NCI-H1694 treated with DMSO at 0.1 percent for 48 hours (cell line): ENCODE results near the gene RASGEF1C.
"Not testable (repeated sequence)": the region's sequence is repeated elsewhere in the genome, so short reads cannot be mapped to it uniquely, and the experiment has no call there.

Experiments used
- DNase-seq: peaks from one replicate; lab custom pipeline; 2025; lab: John Stamatoyannopoulos, UW

The RASGEF1C gene

DNA sequence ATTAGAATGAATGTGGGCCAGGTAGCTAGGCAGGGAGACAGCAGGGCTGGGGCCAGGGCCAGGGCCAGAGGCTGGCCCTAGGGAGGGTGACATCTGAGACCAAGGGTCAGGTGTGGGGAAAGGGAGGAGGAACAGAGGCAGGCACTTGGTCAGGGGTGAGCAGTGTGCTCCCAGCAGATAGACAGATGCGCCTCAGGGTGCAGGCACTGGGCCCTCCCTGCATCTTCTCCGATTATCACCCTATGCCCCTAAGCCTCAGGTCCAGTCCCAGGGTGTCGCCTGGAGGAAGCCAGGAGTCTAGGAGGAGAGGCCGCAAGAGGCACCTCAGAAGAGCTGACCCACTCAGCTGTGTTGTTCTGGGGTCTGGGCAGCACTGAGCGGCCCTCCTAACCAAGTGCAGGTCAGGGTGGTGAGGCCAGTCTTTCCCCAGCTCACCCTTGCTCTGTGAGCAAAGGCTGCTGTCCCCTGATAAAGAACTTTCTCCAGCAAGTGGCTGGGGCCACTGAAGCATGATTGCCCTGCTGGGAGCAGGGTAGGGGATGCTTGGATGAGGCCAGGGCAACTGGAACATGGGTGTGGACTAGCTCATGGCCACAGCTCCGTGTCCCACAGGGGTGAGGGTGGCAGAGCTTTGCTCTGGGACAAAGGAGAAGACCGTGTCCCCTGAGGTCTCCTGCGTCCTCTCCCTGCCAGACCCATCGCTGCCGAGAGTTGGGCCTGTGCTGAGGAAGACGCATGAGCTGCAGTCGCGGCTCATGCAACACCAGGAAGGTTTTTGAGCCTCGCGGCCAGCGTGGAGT lies 2.1 kb upstream of the RASGEF1C start:
- no peak for DNase-seq

DNA sequence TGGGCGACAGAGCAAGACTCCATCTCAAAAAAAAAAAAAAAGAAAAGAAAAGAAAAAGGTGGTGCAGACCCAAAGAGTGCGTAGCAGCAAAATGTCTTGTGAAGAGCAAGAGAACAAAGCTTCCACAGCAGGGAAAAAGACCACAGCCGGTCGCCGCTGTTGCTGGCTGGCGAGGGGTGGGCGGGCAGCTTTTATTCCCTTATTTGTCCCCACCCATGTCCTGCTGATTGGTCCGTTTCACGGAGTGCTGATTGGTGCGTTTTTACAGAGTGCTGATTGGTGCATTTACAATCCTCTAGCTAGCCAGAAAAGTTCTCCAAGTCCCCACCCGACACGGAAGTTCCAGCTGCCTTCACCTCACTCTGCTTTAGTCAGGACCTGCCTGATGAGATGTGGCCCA lies 1.1 kb upstream of the RASGEF1C start:
- not testable (repeated sequence) for DNase-seq

DNA sequence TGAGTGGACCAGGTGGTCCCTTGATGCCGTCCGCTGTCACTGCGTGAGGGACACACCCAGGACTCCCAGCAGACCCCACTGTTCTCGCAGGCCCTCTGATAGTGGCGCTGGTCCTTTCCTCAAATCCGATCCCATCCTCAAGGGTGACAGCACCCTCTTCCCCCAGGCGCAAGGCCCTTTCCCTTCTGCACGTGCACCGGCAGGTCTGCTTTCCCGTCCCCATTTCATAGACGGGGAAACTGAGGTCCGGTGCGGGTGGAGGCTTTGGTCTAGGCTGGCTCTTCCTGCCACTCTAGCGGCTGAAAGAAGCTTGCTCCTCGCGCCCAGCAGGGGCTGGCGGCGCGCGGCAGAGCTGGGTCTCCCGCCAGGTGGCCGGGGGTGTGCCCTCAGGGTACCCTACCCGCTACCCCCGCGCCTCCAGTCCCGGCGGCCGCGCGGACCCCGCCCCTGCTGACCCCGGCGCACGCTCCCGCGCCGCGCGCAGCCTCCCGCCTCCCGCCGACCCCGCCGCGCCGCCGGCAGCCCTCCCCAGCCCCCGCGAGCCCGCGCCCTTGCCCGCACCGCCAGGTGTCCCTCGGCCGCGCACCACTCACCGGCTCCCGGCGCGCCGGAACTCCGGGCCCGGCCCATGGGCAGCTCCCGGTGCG lies 453 bp downstream of the RASGEF1C start:
- no peak for DNase-seq

DNA sequence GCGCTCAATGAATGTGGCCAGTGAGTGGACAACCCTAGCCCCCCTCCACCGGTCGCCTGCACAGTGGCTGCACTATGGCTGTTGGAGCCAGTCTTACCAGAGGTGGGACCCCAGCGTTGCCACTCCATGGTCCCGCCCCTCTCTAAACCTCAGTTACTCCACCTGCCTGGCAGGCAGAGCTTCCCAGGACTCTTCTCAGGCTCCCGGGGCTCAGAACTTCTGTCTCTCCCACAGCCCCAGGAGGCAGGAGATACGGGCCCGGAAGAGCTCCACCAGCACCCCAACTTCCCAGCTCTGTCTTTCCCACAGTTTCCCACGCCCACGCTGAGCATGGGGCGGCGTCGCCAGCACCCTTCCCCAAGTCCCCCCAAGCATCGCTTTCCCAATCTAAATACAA lies 975 bp downstream of the RASGEF1C start:
- DNase-seq = no peak

DNA sequence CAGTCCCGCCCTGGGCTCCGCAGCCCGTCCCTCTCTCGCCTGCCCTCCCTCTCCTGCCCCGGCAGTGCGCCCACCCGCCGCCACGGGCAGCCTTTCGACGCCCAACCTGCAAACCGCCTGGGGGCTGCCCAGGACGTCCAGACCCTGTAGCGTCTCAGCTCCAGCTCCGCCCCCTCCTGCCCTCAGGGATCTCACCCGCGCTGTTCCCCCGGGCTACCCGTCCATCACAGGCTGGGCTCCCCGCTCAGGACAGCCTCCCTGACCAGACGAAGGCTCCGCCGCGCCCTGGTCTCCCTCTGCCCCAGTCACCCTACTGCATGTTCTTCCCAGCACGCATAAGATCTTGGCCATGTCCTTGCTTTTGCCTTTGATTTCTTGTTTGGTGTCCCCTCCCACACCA lies 1.4 kb downstream of the RASGEF1C start:
- no peak for DNase-seq

DNA sequence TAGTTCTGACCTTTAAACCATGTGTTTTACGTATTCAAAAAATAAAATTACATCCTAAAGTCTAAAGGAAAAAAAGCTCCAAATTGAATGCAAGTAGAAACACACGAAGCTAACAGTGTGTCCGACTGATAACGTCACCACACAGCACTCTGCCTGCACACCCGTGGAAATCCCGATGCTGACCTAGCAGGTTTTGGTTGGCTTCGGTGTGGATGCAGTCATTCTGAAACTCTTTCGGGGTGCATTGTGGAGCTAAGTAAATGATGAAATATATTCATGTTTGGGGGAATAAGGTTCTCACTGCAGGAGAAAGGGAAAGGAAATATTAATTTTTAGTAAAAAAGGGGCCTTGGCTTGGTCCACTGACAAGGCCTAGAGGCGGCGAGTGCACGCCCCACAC lies 2.0 kb downstream of the RASGEF1C start:
- no peak for DNase-seq

DNA sequence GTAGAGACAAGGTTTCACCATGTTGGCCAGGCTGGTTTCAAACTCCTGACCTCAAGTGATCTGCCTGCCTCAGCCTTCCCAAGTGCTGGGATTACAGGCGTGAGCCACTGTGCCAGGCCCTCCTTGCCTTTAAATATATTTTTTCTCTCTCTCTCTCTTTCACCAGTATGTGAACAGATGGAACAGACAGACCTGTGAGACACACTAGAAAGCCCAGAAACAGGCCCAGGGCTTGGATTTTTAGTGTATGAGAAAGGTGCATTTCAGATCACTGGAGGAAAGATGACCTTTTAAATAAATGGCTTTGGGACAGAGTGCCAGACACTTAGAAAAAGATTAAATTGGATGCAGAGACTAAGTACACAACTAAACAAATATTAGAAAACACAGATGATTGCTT lies 3.1 kb downstream of the RASGEF1C start:
- peak; percentile 24 for DNase-seq

DNA sequence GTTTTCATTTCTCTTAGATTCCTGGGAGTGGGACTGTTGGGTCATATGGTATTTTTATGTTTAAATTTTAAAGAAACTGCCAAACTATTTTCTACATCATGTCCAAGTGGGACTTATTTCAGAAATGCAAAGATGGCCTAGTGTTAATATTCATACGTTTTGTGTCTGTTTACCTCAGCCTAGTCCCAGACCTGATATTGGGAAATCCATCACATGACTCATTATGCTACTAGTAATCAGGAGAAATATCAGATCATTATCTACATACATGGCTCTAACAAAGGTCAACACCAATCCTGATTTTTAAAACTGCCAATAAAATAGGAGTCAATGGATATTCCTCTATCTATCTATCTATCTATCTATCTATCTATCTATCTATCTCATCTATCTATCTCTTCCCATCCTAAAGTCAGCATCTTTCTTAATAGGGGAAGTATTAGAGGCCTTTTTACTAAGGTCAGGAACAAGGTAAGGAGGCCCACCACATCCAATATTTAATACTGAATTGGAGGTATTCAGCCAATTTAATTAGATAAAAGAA lies 4.7 kb downstream of the RASGEF1C start:
- DNase-seq = no peak

DNA sequence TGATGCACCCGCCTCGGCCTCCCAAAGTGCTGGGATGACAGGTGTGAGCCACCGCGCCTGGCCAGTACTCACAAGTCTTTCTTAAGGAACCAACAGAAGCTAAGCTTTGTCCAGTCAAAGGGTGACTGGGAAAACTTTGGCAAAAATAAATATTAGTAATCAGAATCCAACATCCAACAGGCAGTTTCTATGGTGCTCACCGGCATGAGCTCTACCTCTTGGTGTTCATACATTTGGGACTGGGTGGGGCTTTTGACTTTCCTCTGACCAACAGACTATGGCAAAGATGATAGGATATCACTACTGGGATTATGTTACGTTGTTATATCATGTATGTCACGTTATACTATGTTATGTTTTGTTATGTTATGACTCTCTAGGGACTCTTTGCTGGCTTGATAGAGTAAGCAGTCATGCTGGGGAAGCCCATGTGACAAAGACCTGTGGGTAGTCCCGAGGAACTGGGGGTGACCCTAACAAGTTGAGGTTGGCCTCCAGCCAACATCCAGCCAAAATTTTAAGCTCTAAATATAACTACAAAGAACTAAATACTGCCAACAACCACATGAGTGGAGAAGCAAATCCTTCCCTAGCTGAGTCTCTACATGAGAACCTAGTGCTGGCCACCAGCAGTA lies 6.0 kb downstream of the RASGEF1C start:
- DNase-seq = no peak

DNA sequence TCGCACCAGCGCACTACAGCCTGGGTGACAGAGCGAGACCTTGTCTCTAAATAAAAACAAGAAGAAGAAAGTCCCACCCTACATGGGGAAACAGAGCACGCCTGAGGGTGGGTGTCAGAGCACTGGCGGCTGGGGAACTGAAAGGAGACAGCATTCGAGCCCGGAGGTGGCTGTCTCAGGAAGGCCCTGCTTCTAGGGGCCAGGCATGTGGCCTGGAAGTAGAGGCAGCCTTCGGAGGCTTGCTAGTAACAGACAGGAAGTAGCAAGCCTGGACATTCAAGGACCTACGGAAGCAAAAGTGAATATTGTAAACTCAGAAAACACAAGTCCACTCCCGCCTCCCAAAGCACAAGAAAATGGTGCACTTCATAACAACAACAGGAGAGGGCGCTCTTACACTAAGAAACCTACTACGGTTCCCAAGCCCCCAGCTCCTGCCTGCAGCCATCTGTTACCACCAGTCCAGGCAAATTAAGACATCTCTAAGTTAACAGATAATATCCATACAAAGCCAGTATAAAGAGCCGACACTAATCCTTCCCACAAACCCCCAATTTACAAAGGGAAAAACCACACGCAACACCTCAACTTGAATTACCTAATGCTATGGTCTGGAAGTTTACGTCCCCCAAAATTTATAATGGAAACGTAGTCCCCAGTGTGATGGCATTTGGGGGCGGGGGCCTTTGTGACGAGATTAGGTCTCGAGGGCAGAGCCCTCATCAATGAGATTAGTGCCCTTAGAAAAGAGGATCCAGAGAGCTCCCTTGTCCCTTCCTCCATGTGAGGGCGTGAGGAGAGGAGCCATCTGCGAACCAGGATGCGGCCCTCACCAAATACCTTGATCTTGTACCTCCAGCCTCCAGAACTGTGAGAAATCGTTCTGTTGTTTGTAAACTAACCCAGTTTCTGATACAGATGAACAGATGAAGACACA lies 7.7 kb downstream of the RASGEF1C start:
- DNase-seq = peak; percentile 12

DNA sequence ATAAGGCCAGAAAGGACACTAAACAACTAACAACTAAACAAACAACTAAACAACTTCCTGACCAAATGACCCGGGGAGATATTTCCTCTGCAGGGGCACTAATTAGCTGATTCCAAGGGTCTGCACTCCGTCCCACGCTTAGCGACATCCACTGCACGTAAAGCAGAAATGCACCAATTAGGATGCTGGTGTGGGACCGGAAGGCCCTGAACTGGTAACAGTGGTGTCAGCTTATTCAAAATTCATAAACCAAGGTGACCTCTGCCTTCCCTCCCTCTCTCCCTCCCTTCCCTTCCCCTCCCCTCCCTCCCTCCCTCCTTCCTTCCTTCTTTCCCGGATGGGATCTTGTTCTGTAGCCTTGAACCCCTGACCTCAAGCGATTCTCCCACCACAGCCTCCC lies 9.6 kb downstream of the RASGEF1C start:
- no peak for DNase-seq

DNA sequence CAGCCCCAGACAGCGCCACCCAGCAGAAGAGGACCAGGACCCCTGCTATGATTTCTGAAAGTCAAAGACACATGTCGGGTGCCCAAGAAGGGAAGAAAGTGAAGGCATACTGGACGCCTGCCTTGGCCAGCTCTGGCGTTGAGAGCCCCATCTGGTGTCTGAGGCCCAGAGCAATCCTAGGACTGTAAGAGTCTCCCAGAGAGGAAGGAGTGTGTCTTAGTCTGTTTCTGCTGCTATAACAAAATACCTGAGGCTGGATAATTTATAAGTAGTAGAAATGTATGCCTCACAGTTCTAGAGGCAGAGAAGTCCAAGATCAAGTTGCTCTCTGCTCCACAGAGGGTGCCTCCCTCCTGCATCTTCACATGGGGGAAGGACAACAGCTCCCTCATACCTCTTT lies 10.8 kb downstream of the RASGEF1C start:
- DNase-seq = no peak

DNA sequence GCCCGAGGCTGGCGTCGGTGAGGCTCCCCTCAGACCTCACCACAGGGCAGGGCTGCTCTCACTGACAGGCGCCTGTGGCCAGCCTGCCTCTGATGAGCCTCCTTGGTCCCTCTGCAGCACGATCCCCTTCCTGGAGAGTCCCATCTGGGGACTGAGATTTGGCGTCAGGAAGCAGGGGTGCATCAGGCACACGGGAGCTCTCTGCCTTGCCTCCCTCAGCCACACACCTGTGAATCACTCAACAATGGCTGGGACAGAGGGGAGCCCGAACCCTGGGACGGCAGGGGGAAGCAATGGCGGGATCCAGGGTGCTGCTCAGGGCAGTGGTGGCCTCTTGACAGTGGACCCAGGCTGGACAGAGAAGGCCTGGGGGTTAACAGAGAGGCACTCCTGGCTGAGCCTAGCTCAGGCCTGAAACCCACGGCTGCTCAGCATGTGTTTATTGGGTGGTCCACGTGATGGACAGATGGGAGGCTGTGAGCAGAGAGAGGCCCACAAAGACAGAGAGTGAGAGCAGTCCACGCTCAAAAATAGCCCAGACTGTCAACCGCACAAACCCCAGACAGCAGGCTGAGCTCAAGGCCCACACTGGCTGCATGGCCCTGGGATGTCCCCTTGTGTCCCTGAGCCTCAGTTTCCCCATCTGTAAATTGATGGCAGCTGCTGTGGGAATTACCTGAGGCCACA lies 11.9 kb downstream of the RASGEF1C start:
- no peak for DNase-seq

DNA sequence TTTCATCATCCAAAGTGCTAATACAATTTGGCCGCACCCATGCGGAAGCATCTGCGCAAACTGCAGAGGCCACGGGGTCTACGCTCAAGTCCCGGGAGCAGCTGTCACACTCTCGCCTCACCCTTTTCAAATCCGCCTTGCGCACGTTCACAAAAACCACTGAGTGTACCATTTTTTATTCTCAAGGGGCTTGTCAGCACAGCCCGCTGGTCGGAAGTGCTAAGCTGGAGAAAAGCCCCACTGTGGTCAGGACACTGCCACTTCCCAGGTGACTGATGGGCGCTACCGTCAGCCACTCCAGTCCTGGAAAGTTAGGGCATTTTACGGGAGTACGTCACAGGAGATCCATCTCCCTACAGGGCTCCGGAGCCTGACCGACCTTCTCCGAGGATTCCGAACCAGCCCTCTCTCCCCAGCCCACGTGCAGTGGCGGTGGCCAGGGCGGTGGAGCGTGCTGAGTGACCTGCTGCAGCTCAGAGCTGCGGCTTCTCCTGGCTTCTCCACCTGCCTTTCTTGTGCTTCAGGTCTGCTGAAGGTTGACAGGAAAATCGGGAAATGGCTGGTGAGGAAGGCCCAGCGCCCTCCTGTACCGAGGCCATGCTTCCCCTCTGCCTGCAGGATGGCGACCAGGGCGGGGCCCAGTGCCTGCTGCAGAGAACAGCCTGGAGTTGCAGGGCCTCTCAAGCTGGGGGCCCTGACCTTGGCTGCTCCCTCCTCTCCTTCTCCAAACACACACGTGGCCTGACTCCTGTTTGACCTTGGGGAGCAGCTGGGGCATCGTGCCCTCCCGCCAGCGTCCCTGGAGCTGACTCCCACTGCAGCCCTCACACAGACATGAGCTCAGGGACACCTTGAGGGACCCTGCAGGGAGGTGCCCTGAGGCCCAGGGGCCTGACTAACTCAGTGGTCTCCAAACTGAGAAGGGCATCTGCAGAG lies 14.3 kb downstream of the RASGEF1C start:
- no peak for DNase-seq

DNA sequence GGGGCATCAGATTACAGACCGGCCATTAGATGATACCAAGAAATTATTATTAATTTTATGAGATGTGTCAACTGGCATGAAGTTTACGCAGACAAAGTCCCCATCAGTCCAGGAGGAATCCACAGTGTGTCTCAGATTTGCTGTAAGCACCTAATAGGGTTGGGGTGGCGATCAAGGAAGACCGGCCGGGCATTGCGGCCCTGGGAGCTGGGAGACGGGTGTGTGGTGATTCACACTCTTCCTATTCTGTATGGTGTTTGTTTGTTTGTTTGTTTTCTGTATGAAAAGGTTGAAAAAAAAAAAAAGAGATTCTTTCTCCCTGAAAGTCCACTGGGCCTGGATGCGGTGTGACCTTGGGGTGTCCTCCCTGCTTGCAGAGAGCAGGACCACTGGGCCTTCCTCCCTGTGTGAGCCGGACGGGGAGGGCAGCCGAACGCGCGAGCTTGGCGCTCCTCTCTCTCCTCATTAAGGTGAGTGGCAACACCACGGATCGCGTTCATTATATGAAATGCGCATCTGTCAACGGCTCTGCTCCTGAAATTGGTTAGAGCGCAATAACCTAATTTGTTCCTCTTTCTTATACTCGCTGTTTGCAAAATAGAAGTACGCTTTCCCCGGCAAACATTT lies 15.1 kb downstream of the RASGEF1C start:
- no peak for DNase-seq

DNA sequence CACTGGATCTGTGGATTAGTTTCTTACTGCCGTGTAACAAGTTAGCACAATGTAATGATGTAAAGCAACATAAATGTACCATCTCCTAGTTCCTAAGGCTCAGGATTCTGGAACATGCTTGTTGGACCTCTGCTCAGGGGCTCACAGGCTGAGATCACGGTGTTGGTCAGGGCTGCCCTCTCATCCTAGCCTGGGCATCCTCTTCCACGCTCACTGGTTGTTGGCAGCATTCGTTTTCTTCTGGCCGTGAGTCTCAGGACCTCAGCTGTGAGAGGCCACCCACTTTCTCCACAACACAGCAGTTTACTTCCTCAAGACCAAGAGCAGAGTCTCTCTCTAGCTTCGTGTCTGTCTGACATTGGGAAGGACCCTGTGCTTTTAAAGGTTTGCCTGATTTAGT lies 17.3 kb downstream of the RASGEF1C start:
- DNase-seq = no peak

DNA sequence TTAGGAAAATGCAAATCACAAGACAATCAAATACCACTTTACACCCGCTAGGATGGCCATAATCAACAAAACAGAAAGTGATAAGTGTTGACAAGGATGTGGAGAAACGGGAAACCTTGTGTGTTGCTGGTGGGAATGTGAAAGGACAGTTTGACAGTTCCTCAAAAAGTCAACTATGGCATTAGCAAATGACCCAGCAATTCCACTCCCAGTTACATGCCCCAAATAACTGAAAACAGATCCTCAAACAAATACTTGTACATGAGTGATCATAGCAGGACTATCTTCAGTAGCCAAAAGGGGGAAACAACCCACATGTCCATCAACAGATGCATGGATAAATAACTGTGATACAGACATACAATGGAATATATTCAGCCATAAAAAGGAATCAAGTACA lies 21.2 kb downstream of the RASGEF1C start:
- no peak for DNase-seq

DNA sequence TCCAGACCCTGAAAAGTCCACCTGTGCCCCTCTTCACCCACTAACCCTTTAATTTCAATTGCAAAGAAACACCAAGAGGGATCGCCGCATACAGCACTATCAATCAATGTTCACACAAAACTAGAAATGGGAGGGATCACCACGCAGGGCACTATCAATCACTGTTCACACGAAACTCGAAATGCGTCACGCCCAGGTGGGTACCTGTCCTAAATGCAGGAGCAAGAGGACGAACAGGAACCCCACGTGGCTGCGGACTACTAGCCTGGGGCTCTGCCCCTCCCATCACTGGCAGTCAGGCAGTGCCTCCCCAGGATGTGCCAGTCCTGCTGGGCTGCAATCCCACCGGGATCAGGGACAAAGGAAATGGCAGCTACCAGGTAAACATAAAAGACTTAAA lies 28.2 kb downstream of the RASGEF1C start:
- no peak for DNase-seq

DNA sequence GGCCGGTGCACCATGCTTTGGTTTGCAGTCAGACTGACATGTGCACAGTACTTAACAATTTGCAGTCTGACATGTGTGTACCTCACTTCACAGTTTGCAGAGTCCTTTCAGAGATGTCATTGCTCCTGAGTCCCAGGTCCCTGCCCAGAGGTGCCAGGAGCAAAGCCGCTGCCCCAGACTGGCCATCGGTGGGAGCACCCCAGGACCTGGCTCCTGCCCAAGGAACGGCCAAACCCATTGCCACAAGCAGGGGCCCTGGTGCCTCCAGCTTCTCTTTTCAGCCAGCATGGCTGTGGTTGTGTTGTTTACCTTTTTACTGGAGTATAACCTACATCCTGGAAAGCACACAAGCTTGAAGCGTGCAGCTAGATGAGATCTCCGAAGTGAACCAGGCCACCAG lies 28.6 kb downstream of the RASGEF1C start:
- DNase-seq = no peak
